Mucosa of rectum (tissue), 2 donors: Measurements from ENCODE around the gene MYOM1.

Experiments used
- H3K27ac ChIP-seq, 2 donors: one replicate each; pipeline ENCODE4 v1.7.0; 2013; ENCODE audit warnings: inconsistent platforms in 2 of 2, low read depth in 2 of 2, low read length in 2 of 2
- H3K27me3 ChIP-seq, 2 donors: one replicate each; pipeline ENCODE4 v1.7.0; 2013; ENCODE audit warnings: low read length in 2 of 2; ENCODE audit not compliant: control insufficient read depth in 2 of 2, insufficient read depth in 2 of 2
- H3K36me3 ChIP-seq, 2 donors: one replicate each; pipeline ENCODE4 v1.7.0; 2013; ENCODE audit warnings: low read length in 2 of 2; ENCODE audit not compliant: control insufficient read depth in 2 of 2, insufficient read depth in 2 of 2
- H3K4me1 ChIP-seq, 2 donors: one replicate each; pipeline ENCODE4 v1.7.0; 2013; ENCODE audit warnings: low read length in 2 of 2, mild to moderate bottlenecking in 1 of 2; ENCODE audit not compliant: control insufficient read depth in 2 of 2, insufficient read depth in 2 of 2
- H3K4me3 ChIP-seq, 2 donors: one replicate each; pipeline ENCODE4 v1.7.0; 2013; ENCODE audit warnings: low read length in 2 of 2
- H3K9ac ChIP-seq, 2 donors: one replicate each; pipeline ENCODE4 v1.7.0; 2013; ENCODE audit warnings: low read length in 2 of 2, low read depth in 1 of 2, mild to moderate bottlenecking in 1 of 2
- H3K9me3 ChIP-seq, 2 donors: one replicate each; pipeline ENCODE4 v1.7.0; 2013; ENCODE audit warnings: low read length in 2 of 2; ENCODE audit not compliant: control insufficient read depth in 2 of 2
- donor health status: healthy.
- donor health status: Normal muscosa, but diverticular disease.

Gene MYOM1

GRCh38 chr18:3236470-3236869, 16.7 kb upstream of the MYOM1 start:
- Histone ChIP-seq H3K9ac (no peak overlapping the region), H3K36me3 (no peaks in the 10 kb centered on the region), H3K27ac (no peak overlapping the region), H3K4me3 (no peak overlapping the region), H3K9me3 (no peaks in the 10 kb centered on the region), H3K27me3 (no peaks in the 10 kb centered on the region), H3K4me1 (peaks cover 0 to 5% of the 10 kb centered on the region in 2 donors)

- no peak overlapping the region for H3K9ac ChIP-seq
- H3K4me1 ChIP-seq = peaks cover 0 to 5% of the 10 kb centered on the region in 2 donors
- H3K36me3 ChIP-seq = no peaks in the 10 kb centered on the region
- H3K4me3 ChIP-seq = no peak overlapping the region
- H3K27me3 ChIP-seq = no peaks in the 10 kb centered on the region
- H3K9me3 ChIP-seq = no peaks in the 10 kb centered on the region
- H3K27ac ChIP-seq = no peak overlapping the region
Observed at GRCh38 chr18:3235846-3236245, 16.1 kb upstream of the MYOM1 start.

- Histone ChIP-seq H3K27ac (no peak overlapping the region), H3K9ac (no peak overlapping the region), H3K4me3 (no peak overlapping the region)
Observed at GRCh38 chr18:3234457-3234856, 14.7 kb upstream of the MYOM1 start.

GRCh38 chr18:3233433-3234168, 13.8 kb upstream of the MYOM1 start:
- no peaks in the 10 kb centered on the region for H3K27me3 ChIP-seq
- H3K36me3 ChIP-seq = no peaks in the 10 kb centered on the region
- peaks cover 0 to 5% of the 10 kb centered on the region in 2 donors for H3K4me1 ChIP-seq
- H3K9ac ChIP-seq = no peak overlapping the region
- no peak overlapping the region for H3K4me3 ChIP-seq
- H3K9me3 ChIP-seq = no peaks in the 10 kb centered on the region
- H3K27ac ChIP-seq = no peak overlapping the region

More at GRCh38 chr18:3234457-3234856, 14.7 kb upstream of the MYOM1 start:
- Histone ChIP-seq H3K9me3 (no peaks in the 10 kb centered on the region), H3K4me1 (peaks cover 0 to 5% of the 10 kb centered on the region in 2 donors), H3K36me3 (no peaks in the 10 kb centered on the region), H3K27me3 (no peaks in the 10 kb centered on the region)

- Histone ChIP-seq H3K36me3 (no peaks in the 10 kb centered on the region), H3K9me3 (no peaks in the 10 kb centered on the region), H3K9ac (no peak overlapping the region), H3K27me3 (no peaks in the 10 kb centered on the region), H3K27ac (no peak overlapping the region), H3K4me1 (peaks cover 0 to 5% of the 10 kb centered on the region in 2 donors), H3K4me3 (no peak overlapping the region)
Observed at GRCh38 chr18:3233004-3233403, 13.2 kb upstream of the MYOM1 start.

GRCh38 chr18:3230401-3231334, 10.9 kb upstream of the MYOM1 start:
- H3K9ac ChIP-seq = no peak overlapping the region
- H3K36me3 ChIP-seq = no peaks in the 10 kb centered on the region
- no peak overlapping the region for H3K27ac ChIP-seq
- H3K27me3 ChIP-seq = no peaks in the 10 kb centered on the region
- no peak overlapping the region for H3K4me3 ChIP-seq
- H3K4me1 ChIP-seq = peaks cover 0 to 5% of the 10 kb centered on the region in 2 donors
- no peaks in the 10 kb centered on the region for H3K9me3 ChIP-seq

- H3K36me3 ChIP-seq = no peaks in the 10 kb centered on the region
- H3K9ac ChIP-seq = no peak overlapping the region
- no peaks in the 10 kb centered on the region for H3K9me3 ChIP-seq
- no peak overlapping the region for H3K27ac ChIP-seq
- peaks cover 0 to 3% of the 10 kb centered on the region in 2 donors for H3K4me1 ChIP-seq
- no peaks in the 10 kb centered on the region for H3K27me3 ChIP-seq
- H3K4me3 ChIP-seq = no peak overlapping the region
Observed at GRCh38 chr18:3226048-3226447, 6.3 kb upstream of the MYOM1 start.

- Histone ChIP-seq H3K9ac (no peak overlapping the region), H3K4me1 (peaks cover 0 to 3% of the 10 kb centered on the region in 2 donors), H3K27ac (no peak overlapping the region), H3K4me3 (no peak overlapping the region), H3K27me3 (no peaks in the 10 kb centered on the region), H3K9me3 (no peaks in the 10 kb centered on the region), H3K36me3 (no peaks in the 10 kb centered on the region)
Observed at GRCh38 chr18:3225588-3225987, 5.8 kb upstream of the MYOM1 start.

- Histone ChIP-seq H3K9me3 (no peaks in the 10 kb centered on the region), H3K36me3 (no peaks in the 10 kb centered on the region), H3K9ac (no peak overlapping the region), H3K27ac (no peak overlapping the region), H3K4me1 (peaks cover 0 to 3% of the 10 kb centered on the region in 2 donors), H3K27me3 (no peaks in the 10 kb centered on the region), H3K4me3 (no peak overlapping the region)
Observed at GRCh38 chr18:3224223-3224622, 4.5 kb upstream of the MYOM1 start.

GRCh38 chr18:3223356-3223755, 3.6 kb upstream of the MYOM1 start:
- no peaks in the 10 kb centered on the region for H3K36me3 ChIP-seq
- H3K4me3 ChIP-seq = no peak overlapping the region
- no peaks in the 10 kb centered on the region for H3K27me3 ChIP-seq
- H3K27ac ChIP-seq = no peak overlapping the region
- H3K9ac ChIP-seq = no peak overlapping the region
- no peaks in the 10 kb centered on the region for H3K9me3 ChIP-seq
- H3K4me1 ChIP-seq = peaks cover 1 to 5% of the 10 kb centered on the region in 2 donors
